Stomach (tissue), 9 donors: ENCODE results near the gene C20orf96. TPM values are rescaled to one million over a fixed set of nuclear protein-coding genes. Genes with fewer than 3 reads are reported as not detected.
A peak's percentile ranks its signal among the peaks of the same experiment; 100 is the strongest.

Experiments
- DNase-seq, 2 donors: peaks; one replicate each; pipeline versions ENCODE4 v3.0.0 to v3.0.0-alpha.2; 2013 to 2019
- H3K27ac ChIP-seq, 5 donors: fragments of 200-600 bp in 4 of 5; sonication (generic) in 4 of 5; one replicate each; pipeline ENCODE4 v1.5.1; 2013 to 2019; ENCODE audit warnings: mild to moderate bottlenecking in 1 of 5, moderate library complexity in 1 of 5
- H3K27me3 ChIP-seq, 3 donors: fragments of 200-600 bp; sonication (generic); one replicate each; pipeline ENCODE4 v1.5.1; 2017 to 2019; ENCODE audit warnings: mixed run types in 1 of 3
- H3K36me3 ChIP-seq, 4 donors: fragments of 200-600 bp; sonication (generic); 1 replicate in 3 of 4; 2 replicates in 1 of 4; pipeline ENCODE4 v1.5.1; 2016 to 2019
- H3K4me1 ChIP-seq, 4 donors: fragments of 200-600 bp; sonication (generic); one replicate each; pipeline ENCODE4 v1.5.1; 2016 to 2019
- H3K4me3 ChIP-seq, 4 donors: fragments of 200-600 bp; sonication (generic) in 3 of 4; one replicate each; pipeline ENCODE4 v1.5.1; 2016 to 2019; ENCODE audit warnings: mild to moderate bottlenecking in 1 of 4
- H3K9me3 ChIP-seq, 4 donors: fragments of 200-600 bp; sonication (generic); one replicate each; pipeline ENCODE4 v1.5.1; 2016 to 2019
- CTCF ChIP-seq, 7 experiments: fragments of 450-650 bp in 4 of 7; fragments of 200-600 bp in 3 of 7; sonication (generic) in 3 of 7; IDR thresholded peaks; one replicate each; pipeline ENCODE4 v1.5.1; 2016 to 2019; ENCODE audit warnings: antibody characterized with exemption in 7 of 7, control low read depth in 2 of 7, mild to moderate bottlenecking in 1 of 7
- EP300 ChIP-seq: sonication (generic); formaldehyde crosslinking; IDR thresholded peaks from one replicate; pipeline ENCODE4 v1.6.1; 2017; ENCODE audit warnings: antibody characterized with exemption
- POLR2A ChIP-seq, 4 donors: fragments of 450-650 bp; IDR thresholded peaks; one replicate each; pipeline ENCODE4 v1.6.1; 2016; ENCODE audit warnings: antibody characterized with exemption in 4 of 4, control low read depth in 2 of 4, mild to moderate bottlenecking in 1 of 4, moderate library complexity in 1 of 4
- POLR2AphosphoS5 ChIP-seq, 3 donors: sonication (generic); formaldehyde crosslinking; IDR thresholded peaks; one replicate each; pipeline ENCODE4 v1.6.1; 2016; ENCODE audit warnings: antibody characterized with exemption in 3 of 3
- WGBS, 5 donors: extraction: QIAGEN DNeasy Blood & Tissue Kit in 3 of 5; methylation state at CpG; one replicate each; pipeline versions ENCODE4 v1.1.5 to v1.1.7; 2013 to 2018; 5-methylcytosine and 5-hydroxymethylcytosine counted together
- intact Hi-C: fragments of 100-400 bp; cut with DNase I; formaldehyde crosslinking; loops from one replicate; pipeline ENCODE4 v1.15.1; 2023; ENCODE audit warnings: low total_unique reads
- polyA plus RNA-seq, 3 donors: library from polyadenylated mRNA; stranded (reverse); fragments of 200-250 nt; gene quantifications; one replicate each; pipeline ENCODE4 v1.2.3, GENCODE V29; 2013
- total RNA-seq, 5 donors: library from RNA; depleted of rRNA; stranded (reverse); fragments of >200 nt; gene quantifications; one replicate each; pipeline versions ENCODE4 v1.1.0 to v1.2.3, GENCODE V29; 2014 to 2016
- donor health status: healthy with polysubstance abuse.
- donor health status: Bipolar disorder and iron deficiency.
- donor health status: healthy.

Gene C20orf96
- total and polyA plus RNA-seq, 8 donors: 3.1 to 23.9 (median 5.1) TPM

GRCh38 chr20:278607-279571 lies 11.7 kb downstream of the C20orf96 start:
- intact Hi-C loops: no loop called here
- Histone ChIP-seq H3K4me1 (no peaks in the 10 kb centered on the region), H3K36me3 (peaks cover 11 to 82% (median 67%) of the 10 kb centered on the region in 4 donors), H3K27ac (no peak overlapping the region), H3K4me3 (peak overlapping the region in 1 of 4 donors; percentile 5), H3K27me3 (no peaks in the 10 kb centered on the region), H3K9me3 (no peaks in the 10 kb centered on the region)
- peak in 1 of 2 donors; percentile 56 for DNase-seq
- TF ChIP-seq CTCF (IDR thresholded peaks at IDR 0.05): no peak
- 80 to 95% (median 84%) methylated on average over 55 to 81 of the region's 88 CpGs for WGBS, 5 donors

- Histone ChIP-seq H3K36me3 (peaks cover 11 to 75% (median 63%) of the 10 kb centered on the region in 4 donors), H3K27ac (no peak overlapping the region), H3K4me3 (no peak overlapping the region), H3K27me3 (no peaks in the 10 kb centered on the region), H3K4me1 (no peaks in the 10 kb centered on the region), H3K9me3 (no peaks in the 10 kb centered on the region)
- TF ChIP-seq POLR2A (IDR thresholded peaks at IDR 0.05) (no peak), CTCF (IDR thresholded peaks at IDR 0.05) (no peak), EP300 (no peak), POLR2AphosphoS5 (IDR thresholded peaks at IDR 0.05) (no peak)
- no peak for DNase-seq
- 81 to 94% (median 89%) methylated on average over 5 of the region's 5 CpGs for WGBS, 5 donors
- intact Hi-C loops: no loop called here
Observed at GRCh38 chr20:278181-278580, 12.4 kb downstream of the C20orf96 start.

GRCh38 chr20:277496-277781 lies 13.1 kb downstream of the C20orf96 start:
- Histone ChIP-seq H3K4me3 (no peak overlapping the region), H3K27ac (no peak overlapping the region), H3K4me1 (no peaks in the 10 kb centered on the region), H3K9me3 (no peaks in the 10 kb centered on the region), H3K27me3 (no peaks in the 10 kb centered on the region), H3K36me3 (peaks cover 11 to 71% (median 61%) of the 10 kb centered on the region in 4 donors)
- TF ChIP-seq POLR2AphosphoS5 (IDR thresholded peaks at IDR 0.05) (no peak), EP300 (no peak), CTCF (IDR thresholded peaks at IDR 0.05) (no peak), POLR2A (IDR thresholded peaks at IDR 0.05) (no peak)
- no peak for DNase-seq
- intact Hi-C loops: no loop called here
- WGBS, 5 donors: 27 to 90% (median 44%) methylated on average over 2 to 3 of the region's 3 CpGs

- no peak overlapping the region for H3K4me3 ChIP-seq
- no peaks in the 10 kb centered on the region for H3K9me3 ChIP-seq
- DNase-seq: no peak
- no peaks in the 10 kb centered on the region for H3K27me3 ChIP-seq
- no peaks in the 10 kb centered on the region for H3K4me1 ChIP-seq
- H3K27ac ChIP-seq: no peak overlapping the region
- TF ChIP-seq POLR2A (IDR thresholded peaks at IDR 0.05): no peak
- no peak for TF ChIP-seq POLR2AphosphoS5 (IDR thresholded peaks at IDR 0.05)
- TF ChIP-seq CTCF (IDR thresholded peaks at IDR 0.05): no peak
- no peak for TF ChIP-seq EP300
- 92 to 95% (median 92%) methylated on average over 9 to 12 of the region's 12 CpGs for WGBS, 5 donors
- intact Hi-C loops: no loop called here
- peaks cover 11 to 66% (median 57%) of the 10 kb centered on the region in 4 donors for H3K36me3 ChIP-seq
Observed at GRCh38 chr20:276620-277495, 13.7 kb downstream of the C20orf96 start.
